ENCODE data around the gene TERT.

DNA sequence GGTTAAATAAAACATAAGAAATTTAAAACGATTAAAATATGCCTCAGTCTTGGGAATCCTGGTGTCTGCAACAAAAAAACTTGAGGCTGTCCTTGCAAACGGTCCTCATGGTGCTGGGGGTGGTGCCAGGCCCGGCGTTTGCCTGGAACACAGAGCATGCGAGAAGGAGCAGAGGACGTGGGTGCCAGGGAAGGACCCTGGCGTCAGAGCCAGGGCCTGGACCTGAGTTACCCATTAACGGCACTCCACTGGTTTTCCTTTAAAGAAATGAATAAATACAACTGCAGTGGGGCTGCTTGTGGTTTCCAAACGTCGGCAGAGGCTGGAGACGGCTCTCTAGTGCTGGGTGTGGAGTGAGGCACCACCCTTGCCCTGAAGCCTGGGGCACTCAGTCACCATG, 69.8 kb downstream of the TERT start, which contains the start of gene SLC6A18:
- TF ChIP-seq, protein P1, sequence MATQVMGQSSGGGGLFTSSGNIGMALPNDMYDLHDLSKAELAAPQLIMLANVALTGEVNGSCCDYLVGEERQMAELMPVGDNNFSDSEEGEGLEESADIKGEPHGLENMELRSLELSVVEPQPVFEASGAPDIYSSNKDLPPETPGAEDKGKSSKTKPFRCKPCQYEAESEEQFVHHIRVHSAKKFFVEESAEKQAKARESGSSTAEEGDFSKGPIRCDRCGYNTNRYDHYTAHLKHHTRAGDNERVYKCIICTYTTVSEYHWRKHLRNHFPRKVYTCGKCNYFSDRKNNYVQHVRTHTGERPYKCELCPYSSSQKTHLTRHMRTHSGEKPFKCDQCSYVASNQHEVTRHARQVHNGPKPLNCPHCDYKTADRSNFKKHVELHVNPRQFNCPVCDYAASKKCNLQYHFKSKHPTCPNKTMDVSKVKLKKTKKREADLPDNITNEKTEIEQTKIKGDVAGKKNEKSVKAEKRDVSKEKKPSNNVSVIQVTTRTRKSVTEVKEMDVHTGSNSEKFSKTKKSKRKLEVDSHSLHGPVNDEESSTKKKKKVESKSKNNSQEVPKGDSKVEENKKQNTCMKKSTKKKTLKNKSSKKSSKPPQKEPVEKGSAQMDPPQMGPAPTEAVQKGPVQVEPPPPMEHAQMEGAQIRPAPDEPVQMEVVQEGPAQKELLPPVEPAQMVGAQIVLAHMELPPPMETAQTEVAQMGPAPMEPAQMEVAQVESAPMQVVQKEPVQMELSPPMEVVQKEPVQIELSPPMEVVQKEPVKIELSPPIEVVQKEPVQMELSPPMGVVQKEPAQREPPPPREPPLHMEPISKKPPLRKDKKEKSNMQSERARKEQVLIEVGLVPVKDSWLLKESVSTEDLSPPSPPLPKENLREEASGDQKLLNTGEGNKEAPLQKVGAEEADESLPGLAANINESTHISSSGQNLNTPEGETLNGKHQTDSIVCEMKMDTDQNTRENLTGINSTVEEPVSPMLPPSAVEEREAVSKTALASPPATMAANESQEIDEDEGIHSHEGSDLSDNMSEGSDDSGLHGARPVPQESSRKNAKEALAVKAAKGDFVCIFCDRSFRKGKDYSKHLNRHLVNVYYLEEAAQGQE (IDR thresholded peaks at IDR 0.05): no peak
- no peak for TF ChIP-seq POLR2AphosphoS2 (conservative IDR thresholded peaks at IDR 0.05; ENCODE audit: low read length)
- TF ChIP-seq POLR2A (IDR thresholded peaks at IDR 0.05; ENCODE audit: low read length): no peak
- TF ChIP-seq JUN (IDR thresholded peaks at IDR 0.05): no peak
- TF ChIP-seq, protein P2, sequence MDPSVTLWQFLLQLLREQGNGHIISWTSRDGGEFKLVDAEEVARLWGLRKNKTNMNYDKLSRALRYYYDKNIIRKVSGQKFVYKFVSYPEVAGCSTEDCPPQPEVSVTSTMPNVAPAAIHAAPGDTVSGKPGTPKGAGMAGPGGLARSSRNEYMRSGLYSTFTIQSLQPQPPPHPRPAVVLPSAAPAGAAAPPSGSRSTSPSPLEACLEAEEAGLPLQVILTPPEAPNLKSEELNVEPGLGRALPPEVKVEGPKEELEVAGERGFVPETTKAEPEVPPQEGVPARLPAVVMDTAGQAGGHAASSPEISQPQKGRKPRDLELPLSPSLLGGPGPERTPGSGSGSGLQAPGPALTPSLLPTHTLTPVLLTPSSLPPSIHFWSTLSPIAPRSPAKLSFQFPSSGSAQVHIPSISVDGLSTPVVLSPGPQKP (IDR thresholded peaks at IDR 0.05; ENCODE audit: low read depth, low read length): no peak
- TF ChIP-seq MAZ (IDR thresholded peaks at IDR 0.05; ENCODE audit: borderline replicate concordance, low read depth, low read length): no peak
- TF ChIP-seq, protein P3, sequence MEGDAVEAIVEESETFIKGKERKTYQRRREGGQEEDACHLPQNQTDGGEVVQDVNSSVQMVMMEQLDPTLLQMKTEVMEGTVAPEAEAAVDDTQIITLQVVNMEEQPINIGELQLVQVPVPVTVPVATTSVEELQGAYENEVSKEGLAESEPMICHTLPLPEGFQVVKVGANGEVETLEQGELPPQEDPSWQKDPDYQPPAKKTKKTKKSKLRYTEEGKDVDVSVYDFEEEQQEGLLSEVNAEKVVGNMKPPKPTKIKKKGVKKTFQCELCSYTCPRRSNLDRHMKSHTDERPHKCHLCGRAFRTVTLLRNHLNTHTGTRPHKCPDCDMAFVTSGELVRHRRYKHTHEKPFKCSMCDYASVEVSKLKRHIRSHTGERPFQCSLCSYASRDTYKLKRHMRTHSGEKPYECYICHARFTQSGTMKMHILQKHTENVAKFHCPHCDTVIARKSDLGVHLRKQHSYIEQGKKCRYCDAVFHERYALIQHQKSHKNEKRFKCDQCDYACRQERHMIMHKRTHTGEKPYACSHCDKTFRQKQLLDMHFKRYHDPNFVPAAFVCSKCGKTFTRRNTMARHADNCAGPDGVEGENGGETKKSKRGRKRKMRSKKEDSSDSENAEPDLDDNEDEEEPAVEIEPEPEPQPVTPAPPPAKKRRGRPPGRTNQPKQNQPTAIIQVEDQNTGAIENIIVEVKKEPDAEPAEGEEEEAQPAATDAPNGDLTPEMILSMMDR (IDR thresholded peaks at IDR 0.05): no peak
- TF ChIP-seq FOSL2 (IDR thresholded peaks at IDR 0.05): no peak
- no peak for TF ChIP-seq FOSL2 (CRISPR knock-in tag; IDR thresholded peaks at IDR 0.05)
